ENCODE data around the gene GPHN. TPM values are rescaled to one million over a fixed set of nuclear protein-coding genes. Genes with fewer than 3 reads are reported as not detected.
"Not testable (repeated sequence)": the region's sequence is repeated elsewhere in the genome, so short reads cannot be mapped to it uniquely, and the experiment has no call there.

The GPHN gene
- polyA plus RNA-seq, 6 donors from 2014 or later: 0.10 to 9.7 (median 4.1) TPM

DNA sequence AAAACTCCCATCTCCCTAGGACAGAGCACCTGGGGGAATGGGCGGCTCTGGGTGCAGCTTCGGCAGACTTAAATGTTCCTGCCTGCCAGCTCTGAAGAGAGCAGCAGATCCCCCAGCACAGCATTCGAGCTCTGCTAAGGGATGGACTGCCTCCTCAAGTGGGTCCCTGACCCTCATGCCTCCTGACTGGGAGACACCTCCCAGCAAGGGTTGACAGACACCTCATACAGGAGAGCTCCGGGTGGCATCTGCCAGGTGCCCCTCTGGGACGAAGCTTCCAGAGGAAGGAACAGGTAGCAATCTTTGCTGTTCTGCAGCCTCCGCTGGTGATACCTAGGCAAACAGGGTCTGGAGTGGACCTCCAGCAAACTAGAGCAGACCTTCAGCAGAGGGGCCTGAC lies 79.8 kb downstream of the GPHN start:
- ATAC-seq (ENCODE audit: low read depth in 2 of 2); DNase-seq; H3K27me3 Mint-ChIP-seq; H3K4me1 Mint-ChIP-seq; H3K4me3 Mint-ChIP-seq; H3K27ac Mint-ChIP-seq: not testable (repeated sequence)
- Mint-ChIP-seq H3K9me3 (peaks cover 18 to 53% (median 43%) of the 10 kb centered on the region in 7 donors), H3K36me3 (peaks cover 6 to 16% of the 10 kb centered on the region in 2 donors)

DNA sequence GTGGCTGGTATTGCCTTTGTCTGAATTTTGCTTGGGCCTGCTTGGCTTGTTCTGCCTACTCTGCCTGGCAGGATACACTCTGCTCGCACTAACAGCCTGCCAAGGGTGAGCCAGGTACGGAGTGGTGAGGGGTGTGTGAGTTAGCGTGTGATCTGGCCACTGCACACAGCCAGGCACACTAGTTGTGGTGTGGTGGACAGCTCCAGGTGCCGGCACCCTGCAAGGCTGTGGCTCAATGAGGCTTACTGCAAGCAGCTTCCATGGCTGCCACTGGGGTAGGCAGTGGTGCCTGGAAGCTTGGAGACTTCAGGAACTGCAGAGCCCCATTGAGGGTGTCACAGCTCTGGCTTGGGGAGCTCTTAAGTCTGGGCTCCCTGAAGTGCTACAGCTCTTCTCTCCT lies 87.4 kb downstream of the GPHN start:
- Mint-ChIP-seq H3K27ac (no peak overlapping the region), H3K27me3 (no peaks in the 10 kb centered on the region), H3K4me3 (peak overlapping the region in 1 of 8 donors; percentile 18), H3K4me1 (peaks cover 0 to 3% (median 3%) of the 10 kb centered on the region in 3 donors), H3K36me3 (peaks cover 0 to 10% of the 10 kb centered on the region in 2 donors), H3K9me3 (peaks cover 4 to 47% (median 17%) of the 10 kb centered on the region in 7 donors)
- DNase-seq: no peak
- ATAC-seq (ENCODE audit: low read depth in 2 of 2): no peak

DNA sequence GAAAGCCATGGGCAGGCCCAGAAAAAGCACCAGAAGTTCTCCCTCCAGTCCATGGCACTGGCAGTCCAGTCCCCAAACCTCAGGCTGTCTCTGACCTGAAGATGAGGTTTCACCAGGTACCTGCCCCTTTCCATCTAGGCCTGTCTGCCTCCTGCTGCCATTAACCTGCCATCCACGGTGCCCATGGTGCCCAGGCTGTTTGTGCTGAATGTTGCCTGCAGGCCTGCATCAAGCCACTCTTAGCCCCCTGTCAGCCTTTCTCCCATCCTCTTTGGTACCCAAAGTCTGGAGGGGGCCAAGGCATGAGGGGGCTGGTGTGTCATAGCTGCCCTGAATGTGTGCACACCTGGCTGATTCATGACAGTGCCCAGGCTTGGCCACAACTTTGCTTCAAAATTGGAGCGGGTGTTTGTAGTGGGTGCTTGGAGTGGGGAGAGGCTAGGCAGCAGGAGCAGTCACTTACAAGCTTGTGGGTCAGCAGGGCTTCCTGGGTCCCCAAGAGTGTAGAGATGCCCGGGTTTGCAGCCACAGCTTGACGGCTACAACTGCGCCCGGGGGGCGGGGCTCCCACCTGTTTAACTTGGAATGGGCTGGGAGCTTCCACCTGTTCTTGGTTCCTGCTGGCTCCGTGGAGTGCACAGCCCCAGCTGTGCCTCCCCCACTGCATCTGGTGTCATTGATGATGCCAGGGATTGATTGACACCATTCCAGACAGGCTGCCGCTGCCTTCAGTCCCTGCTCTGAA lies 88.5 kb downstream of the GPHN start:
- ATAC-seq (ENCODE audit: low read depth in 2 of 2): no peak
- H3K27ac Mint-ChIP-seq: no peak overlapping the region
- peaks cover 0 to 9% of the 10 kb centered on the region in 2 donors for H3K36me3 Mint-ChIP-seq
- H3K9me3 Mint-ChIP-seq: peaks cover 4 to 37% (median 13%) of the 10 kb centered on the region in 7 donors
- H3K27me3 Mint-ChIP-seq: no peaks in the 10 kb centered on the region
- H3K4me1 Mint-ChIP-seq: peaks cover 0 to 3% (median 3%) of the 10 kb centered on the region in 3 donors
- no peak overlapping the region for H3K4me3 Mint-ChIP-seq
- DNase-seq: no peak

DNA sequence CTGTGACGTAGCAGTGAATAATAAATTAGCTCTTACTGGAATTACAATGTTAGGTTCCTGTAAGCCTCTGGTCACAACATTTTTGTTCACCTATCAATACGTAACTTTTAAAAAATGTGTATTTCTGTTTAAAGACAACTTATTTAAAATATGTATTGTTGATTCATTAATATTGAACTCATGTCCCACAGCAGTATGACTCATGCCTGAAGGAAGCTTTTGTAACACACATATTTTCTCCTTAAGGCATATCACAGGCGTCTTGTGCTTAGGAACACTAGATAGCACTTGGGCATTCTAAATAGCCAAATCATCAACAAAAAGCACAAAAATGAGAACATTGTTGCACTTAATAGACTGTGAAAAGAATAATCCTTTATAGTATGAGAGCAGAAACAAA lies 92.5 kb downstream of the GPHN start:
- no peaks in the 10 kb centered on the region for H3K27me3 Mint-ChIP-seq
- ATAC-seq (ENCODE audit: low read depth in 2 of 2) (no peak), DNase-seq (no peak)
- H3K4me3 Mint-ChIP-seq: no peak overlapping the region
- no peak overlapping the region for H3K27ac Mint-ChIP-seq
- H3K36me3 Mint-ChIP-seq: peaks cover 0 to 4% of the 10 kb centered on the region in 2 donors
- peaks cover 0 to 12% (median under 1%) of the 10 kb centered on the region in 7 donors for H3K9me3 Mint-ChIP-seq
- peaks cover 0 to 5% (median 4%) of the 10 kb centered on the region in 3 donors for H3K4me1 Mint-ChIP-seq

DNA sequence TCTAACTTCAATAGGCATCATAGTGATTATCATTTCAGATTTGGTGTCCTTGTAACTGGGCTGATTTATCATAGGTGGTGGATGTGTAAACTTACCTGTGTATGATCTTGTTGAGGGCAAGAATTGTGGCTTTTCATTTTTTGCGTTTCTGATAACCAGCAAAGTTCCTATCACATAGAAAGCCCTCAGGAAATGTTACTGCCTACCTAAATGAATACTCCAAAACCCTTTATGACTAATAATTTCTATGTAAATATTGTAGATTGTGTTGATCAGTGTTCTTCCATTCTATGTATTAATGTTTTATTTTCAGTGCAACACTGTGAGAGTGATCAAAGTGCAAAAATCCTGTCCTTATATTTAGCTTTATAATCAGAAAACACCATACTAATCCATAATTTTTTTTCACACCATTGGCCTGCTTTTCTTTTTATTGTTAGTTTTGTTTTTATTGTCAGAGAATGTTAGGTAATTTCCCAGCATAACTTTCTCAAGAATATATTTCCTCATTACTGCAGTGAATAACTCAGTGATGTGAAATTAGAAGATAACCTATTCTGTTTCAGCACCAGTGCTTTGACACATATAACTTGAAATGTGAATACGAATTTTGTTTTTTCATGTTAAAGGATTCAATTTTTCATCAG lies 94.1 kb downstream of the GPHN start:
- H3K27ac Mint-ChIP-seq: peak overlapping the region in 2 of 6 donors; percentile 45 to 64
- no peak for DNase-seq
- peaks cover 0 to 5% (median 4%) of the 10 kb centered on the region in 3 donors for H3K4me1 Mint-ChIP-seq
- H3K4me3 Mint-ChIP-seq: no peak overlapping the region
- no peak for ATAC-seq (ENCODE audit: low read depth in 2 of 2)
- H3K27me3 Mint-ChIP-seq: no peaks in the 10 kb centered on the region
- no peaks in the 10 kb centered on the region for H3K36me3 Mint-ChIP-seq
- H3K9me3 Mint-ChIP-seq: peaks cover 0 to 12% (median 2%) of the 10 kb centered on the region in 7 donors

DNA sequence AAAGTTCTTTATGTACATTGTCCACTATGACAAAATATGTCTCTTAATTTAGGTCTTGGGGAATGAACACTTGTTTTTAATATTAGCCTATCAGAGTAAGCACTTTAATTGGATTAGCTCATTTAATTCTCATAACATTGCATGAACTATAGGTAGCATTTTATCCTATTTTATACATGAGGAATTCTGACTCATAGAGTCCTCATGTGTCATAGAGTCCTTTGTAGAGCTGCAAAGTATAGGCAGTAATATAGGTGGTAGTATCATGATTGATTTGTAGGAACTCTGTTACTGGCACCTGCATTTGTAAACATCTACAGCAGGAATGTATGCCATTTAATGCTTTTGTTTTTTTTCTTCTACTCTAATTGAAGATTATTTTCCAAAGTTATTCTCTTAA lies 96.0 kb downstream of the GPHN start:
- DNase-seq (no peak), ATAC-seq (ENCODE audit: low read depth in 2 of 2) (no peak)
- H3K27me3 Mint-ChIP-seq: no peaks in the 10 kb centered on the region
- H3K4me1 Mint-ChIP-seq: peaks cover 0 to 14% (median 6%) of the 10 kb centered on the region in 3 donors
- no peak overlapping the region for H3K27ac Mint-ChIP-seq
- H3K4me3 Mint-ChIP-seq: no peak overlapping the region
- H3K9me3 Mint-ChIP-seq: peaks cover 0 to 28% (median 6%) of the 10 kb centered on the region in 7 donors
- no peaks in the 10 kb centered on the region for H3K36me3 Mint-ChIP-seq

DNA sequence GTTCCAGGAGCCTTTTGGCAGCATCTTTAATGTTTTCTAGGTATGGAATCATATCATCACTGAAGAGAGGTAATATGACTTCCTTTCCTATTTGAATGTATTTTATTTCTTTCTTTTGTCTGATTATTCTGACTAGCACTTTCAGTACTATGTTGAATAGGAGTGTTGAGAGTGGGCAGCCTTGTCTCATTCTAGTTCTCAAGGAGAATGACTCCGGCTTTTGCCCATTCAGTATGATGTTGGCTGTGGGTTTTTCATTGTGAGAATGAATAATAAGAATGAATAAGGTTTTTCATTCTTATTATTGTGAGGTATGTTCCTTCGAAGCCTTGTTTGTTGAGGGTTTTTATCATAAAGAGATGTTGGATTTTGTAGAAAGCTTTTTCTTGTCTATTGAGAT lies 98.9 kb downstream of the GPHN start:
- ATAC-seq (ENCODE audit: low read depth in 2 of 2): no peak
- Mint-ChIP-seq H3K9me3 (peaks cover 5 to 47% (median 18%) of the 10 kb centered on the region in 7 donors), H3K4me3 (no peak overlapping the region), H3K27me3 (no peaks in the 10 kb centered on the region), H3K27ac (no peak overlapping the region), H3K36me3 (peaks cover 0 to 3% of the 10 kb centered on the region in 2 donors), H3K4me1 (peaks cover 0 to 21% (median 6%) of the 10 kb centered on the region in 3 donors)
- no peak for DNase-seq

DNA sequence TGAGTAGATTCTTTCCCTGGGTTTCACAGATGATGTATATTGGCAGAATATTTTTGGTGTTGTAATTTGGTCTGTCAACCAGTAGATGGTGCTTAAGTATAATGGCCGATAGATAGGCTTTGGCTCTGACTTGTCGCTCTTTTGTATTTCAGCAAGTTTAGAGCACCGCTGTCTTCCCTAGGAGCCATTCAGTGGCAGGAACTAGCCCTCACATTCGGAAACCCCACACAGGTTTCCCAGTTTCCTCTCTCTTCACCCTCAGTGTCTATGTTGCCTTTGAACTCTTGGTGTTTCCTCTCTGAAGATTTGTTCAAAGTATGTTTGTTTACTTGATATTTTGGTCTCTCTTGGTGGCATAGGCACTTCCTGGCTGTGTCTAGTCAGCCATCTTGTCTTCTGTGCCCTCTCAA lies 102.2 kb downstream of the GPHN start:
- ATAC-seq (ENCODE audit: low read depth in 2 of 2): no peak
- no peak for DNase-seq
- Mint-ChIP-seq H3K9me3 (peaks cover 5 to 49% (median 22%) of the 10 kb centered on the region in 7 donors), H3K27ac (no peak overlapping the region), H3K27me3 (no peaks in the 10 kb centered on the region), H3K36me3 (peaks cover 0 to 3% of the 10 kb centered on the region in 2 donors), H3K4me3 (no peak overlapping the region), H3K4me1 (peaks cover 0 to 16% (median 3%) of the 10 kb centered on the region in 3 donors)

DNA sequence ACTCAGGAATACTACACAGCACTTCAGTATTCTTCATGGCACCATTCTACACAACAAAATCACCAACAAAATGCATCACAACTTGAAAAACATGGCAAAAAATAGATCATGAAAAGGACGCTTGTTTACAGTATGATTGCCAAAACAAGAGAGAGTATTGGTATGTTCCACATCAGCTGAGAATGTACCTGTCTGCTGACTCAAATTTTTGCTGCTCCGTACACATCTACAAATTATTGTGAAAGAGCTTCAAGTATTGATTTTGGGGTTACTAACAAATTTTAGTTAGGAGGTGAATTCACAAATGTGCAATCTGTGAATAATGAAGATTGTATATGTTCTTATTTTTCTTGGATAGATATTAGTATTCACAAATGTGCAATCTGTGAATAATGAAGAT lies 105.4 kb downstream of the GPHN start:
- no peak overlapping the region for H3K27ac Mint-ChIP-seq
- H3K36me3 Mint-ChIP-seq: peaks cover 3 to 8% of the 10 kb centered on the region in 2 donors
- no peak overlapping the region for H3K4me3 Mint-ChIP-seq
- peaks cover 10 to 56% (median 41%) of the 10 kb centered on the region in 7 donors for H3K9me3 Mint-ChIP-seq
- no peak for DNase-seq
- H3K4me1 Mint-ChIP-seq: peaks cover 0 to 12% (median 0%) of the 10 kb centered on the region in 3 donors
- H3K27me3 Mint-ChIP-seq: no peaks in the 10 kb centered on the region
- no peak for ATAC-seq (ENCODE audit: low read depth in 2 of 2)

DNA sequence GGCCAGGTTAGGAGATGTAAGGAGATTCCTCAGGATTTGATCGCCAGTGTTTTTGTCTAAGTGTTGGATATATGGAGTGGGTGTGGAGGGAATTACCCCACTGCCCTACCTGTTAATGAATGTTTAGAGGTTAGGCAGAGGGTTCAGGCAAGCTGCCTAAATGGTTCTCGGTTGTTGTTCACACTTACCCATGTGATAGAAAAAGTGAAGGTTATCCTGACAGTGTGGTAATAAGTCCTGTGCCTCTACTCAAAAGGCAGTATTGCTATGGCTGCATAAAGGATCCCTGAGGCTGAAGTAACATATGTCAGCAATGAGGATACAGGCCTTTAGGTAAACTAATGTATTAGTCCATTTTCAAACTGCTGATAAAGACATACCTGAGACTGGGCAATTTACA lies 112.0 kb downstream of the GPHN start:
- Mint-ChIP-seq H3K4me1 (peaks cover 0 to 6% (median 0%) of the 10 kb centered on the region in 3 donors), H3K9me3 (peaks cover 4 to 42% (median 23%) of the 10 kb centered on the region in 7 donors)

DNA sequence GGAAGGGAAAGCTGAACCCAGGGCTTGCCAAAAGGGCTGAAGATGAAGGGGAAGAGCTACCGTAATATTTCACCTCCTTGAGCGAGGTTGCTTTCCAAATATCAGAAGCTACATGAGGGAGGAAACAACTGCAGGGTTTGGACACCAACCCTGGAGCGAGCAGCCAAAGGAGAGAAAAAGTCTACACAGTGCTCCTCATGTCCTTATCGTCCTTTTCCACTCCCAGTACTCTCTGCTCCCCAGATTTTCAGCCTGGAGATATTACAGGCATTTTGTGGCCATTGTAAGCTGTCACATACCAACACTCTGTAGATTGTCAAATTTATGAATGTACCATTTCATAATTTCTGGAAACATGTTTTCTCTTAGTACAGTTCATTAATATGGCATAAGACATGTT lies 115.9 kb downstream of the GPHN start:
- ATAC-seq (ENCODE audit: low read depth in 2 of 2) (no peak), DNase-seq (no peak)
- no peaks in the 10 kb centered on the region for H3K36me3 Mint-ChIP-seq
- no peaks in the 10 kb centered on the region for H3K27me3 Mint-ChIP-seq
- no peaks in the 10 kb centered on the region for H3K4me1 Mint-ChIP-seq
- no peak overlapping the region for H3K27ac Mint-ChIP-seq
- H3K4me3 Mint-ChIP-seq: no peak overlapping the region
- H3K9me3 Mint-ChIP-seq: peaks cover 0 to 11% (median 3%) of the 10 kb centered on the region in 7 donors

More for the DNA sequence above, 112.0 kb downstream of the GPHN start:
- H3K27me3 Mint-ChIP-seq: no peaks in the 10 kb centered on the region
- no peak overlapping the region for H3K4me3 Mint-ChIP-seq
- DNase-seq (no peak), ATAC-seq (ENCODE audit: low read depth in 2 of 2) (no peak)
- H3K36me3 Mint-ChIP-seq: peaks cover 0 to 8% of the 10 kb centered on the region in 2 donors
- no peak overlapping the region for H3K27ac Mint-ChIP-seq

DNA sequence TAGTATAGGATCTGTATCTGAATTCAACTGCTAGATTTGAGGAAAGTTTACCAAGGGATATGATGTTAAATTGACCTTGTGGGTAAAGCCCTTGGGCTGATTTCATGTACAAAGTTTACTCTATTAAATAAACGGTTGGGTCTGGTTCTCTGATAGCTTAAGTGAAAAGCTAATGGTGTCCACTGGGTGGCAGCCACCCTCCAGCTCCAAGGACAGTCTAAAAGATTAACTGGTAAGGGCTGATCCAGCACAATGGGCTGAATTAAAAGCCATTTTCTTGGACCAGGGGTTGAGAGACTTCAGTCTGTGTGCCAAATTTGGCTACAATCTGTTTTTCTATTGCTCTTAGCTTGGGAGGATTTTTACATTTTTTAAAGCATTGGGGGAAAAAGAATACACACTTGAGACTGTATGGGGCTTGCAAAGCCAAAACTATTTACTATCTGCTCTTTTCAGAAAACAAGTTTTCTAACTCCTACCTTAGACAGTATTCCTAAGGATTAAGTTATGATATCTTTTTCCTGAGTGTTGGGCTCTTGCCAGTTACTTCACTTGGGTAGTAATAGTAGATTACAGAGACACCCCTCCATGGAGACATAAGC lies 116.5 kb downstream of the GPHN start:
- H3K27me3 Mint-ChIP-seq: no peaks in the 10 kb centered on the region
- DNase-seq (peak; percentile 4), ATAC-seq (ENCODE audit: low read depth in 2 of 2) (peak in 1 of 2 donors; percentile 52)
- H3K4me3 Mint-ChIP-seq: no peak overlapping the region
- H3K36me3 Mint-ChIP-seq: no peaks in the 10 kb centered on the region
- H3K9me3 Mint-ChIP-seq: peaks cover 0 to 11% (median 3%) of the 10 kb centered on the region in 7 donors
- H3K27ac Mint-ChIP-seq: no peak overlapping the region
- H3K4me1 Mint-ChIP-seq: no peaks in the 10 kb centered on the region

DNA sequence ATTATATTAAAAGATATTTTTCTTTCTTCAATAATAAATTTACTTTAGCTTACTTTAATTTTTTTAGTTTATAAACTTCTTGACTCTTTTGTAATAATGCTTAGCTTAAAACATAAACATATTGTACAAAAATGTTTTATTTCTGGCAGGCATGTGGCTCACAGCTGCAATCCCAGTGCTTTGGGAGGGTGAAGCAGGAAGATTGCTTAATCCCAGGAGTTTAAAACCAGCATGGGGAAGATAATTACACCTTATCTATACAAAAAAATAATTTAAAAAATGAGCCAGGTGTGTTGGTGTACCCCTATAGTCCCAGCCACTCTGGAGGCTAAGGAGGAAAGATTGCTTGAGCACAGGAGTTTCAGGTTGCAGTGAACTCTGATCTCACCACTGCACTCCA lies 120.7 kb downstream of the GPHN start:
- H3K4me3 Mint-ChIP-seq: no peak overlapping the region
- no peak overlapping the region for H3K27ac Mint-ChIP-seq
- H3K27me3 Mint-ChIP-seq: no peaks in the 10 kb centered on the region
- no peaks in the 10 kb centered on the region for H3K36me3 Mint-ChIP-seq
- DNase-seq (no peak), ATAC-seq (ENCODE audit: low read depth in 2 of 2) (no peak)
- no peaks in the 10 kb centered on the region for H3K4me1 Mint-ChIP-seq
- peaks cover 0 to 4% (median 1%) of the 10 kb centered on the region in 7 donors for H3K9me3 Mint-ChIP-seq
